Measurements from ENCODE around the gene PTPRE. TPM values are rescaled to one million over a fixed set of nuclear protein-coding genes. Genes with fewer than 3 reads are reported as not detected.

PTPRE gene
- total RNA-seq, 1 experiment from 2014 or later, result 0.70 TPM

DNA sequence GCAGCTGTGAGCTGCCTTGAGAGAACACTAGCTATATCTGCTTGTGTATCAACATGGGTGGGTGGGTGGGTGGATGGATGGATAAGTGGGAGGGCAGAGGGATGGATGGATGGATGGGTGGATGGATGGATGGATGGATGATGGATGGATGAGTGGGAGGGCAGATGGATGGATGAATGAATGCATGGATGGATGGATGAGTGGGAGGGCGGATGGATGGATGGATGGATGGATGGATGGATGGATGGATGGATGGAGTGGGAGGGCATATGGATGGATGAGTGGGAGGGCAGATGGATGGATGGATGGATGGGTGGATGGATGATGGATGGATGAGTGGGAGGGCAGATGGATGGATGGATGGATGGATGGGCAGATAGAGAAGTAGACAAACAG is 143.2 kb downstream of the PTPRE start:
- Histone ChIP-seq H3K79me1 (ENCODE audit: insufficient read depth, low read depth, low read length, poor library complexity, severe bottlenecking) (no peaks in the 10 kb centered on the region), H3K79me2 (ENCODE audit: insufficient read depth, low read length) (no peaks in the 10 kb centered on the region), H3K23me2 (ENCODE audit: insufficient read length, low read depth, low read length, poor library complexity, severe bottlenecking) (peaks cover 4% of the 10 kb centered on the region), H3K14ac (ENCODE audit: insufficient read depth, low read length) (no peak overlapping the region), H2BK20ac (ENCODE audit: low read depth, low read length, poor library complexity, severe bottlenecking) (no peak overlapping the region), H2BK12ac (ENCODE audit: insufficient read length, low read depth, low read length) (no peak overlapping the region), H3K9me3 (ENCODE audit: control insufficient read depth, low read depth, low read length) (no peaks in the 10 kb centered on the region), H3K56ac (ENCODE audit: insufficient read length, low read depth, low read length) (no peak overlapping the region), H3K9ac (ENCODE audit: extremely low read depth, insufficient read length, low read length) (no peak overlapping the region), H3K4me2 (ENCODE audit: insufficient read depth, insufficient read length, low read length) (no peak overlapping the region), H3K4me1 (ENCODE audit: insufficient read depth, low read length) (no peaks in the 10 kb centered on the region), H4K5ac (ENCODE audit: insufficient read length, low read depth, low read length) (no peak overlapping the region), H3K18ac (ENCODE audit: insufficient read length, low read depth, low read length) (no peak overlapping the region), H3K23ac (ENCODE audit: insufficient read length, low read depth, low read length) (no peak overlapping the region), H4K8ac (replicated peaks; ENCODE audit: insufficient read length, low read depth, low read length) (no peak overlapping the region), H3T11ph (ENCODE audit: low read length) (no peak overlapping the region), H3K27me3 (ENCODE audit: insufficient read depth, low read length) (no peaks in the 10 kb centered on the region), H2AFZ (ENCODE audit: low read length) (no peak overlapping the region), H2BK5ac (ENCODE audit: insufficient read length, low read length) (no peak overlapping the region), H3K27ac (ENCODE audit: insufficient read length, low read depth, low read length) (no peak overlapping the region), H4K20me1 (ENCODE audit: control insufficient read depth, insufficient read depth, insufficient read length) (peaks cover 4% of the 10 kb centered on the region), H2AK5ac (ENCODE audit: insufficient read length, low read length) (no peak overlapping the region), H3K4ac (ENCODE audit: low read depth, low read length) (no peak overlapping the region), H2BK15ac (ENCODE audit: low read depth, low read length) (no peak overlapping the region), H4K91ac (ENCODE audit: insufficient read length, low read depth, low read length) (no peak overlapping the region), H2BK120ac (ENCODE audit: low read depth, low read length, poor library complexity, severe bottlenecking) (no peak overlapping the region)
- Mint-ChIP-seq H3K27ac (no peak overlapping the region), H3K36me3 (ENCODE audit: insufficient read depth in 1 of 3, low read depth in 3 of 3) (no peaks in the 10 kb centered on the region), H3K9me3 (no peaks in the 10 kb centered on the region), H3K27me3 (ENCODE audit: low read depth) (peaks cover 9% of the 10 kb centered on the region), H3K4me3 (no peak overlapping the region), H3K4me1 (peaks cover 11 to 19% of the 10 kb centered on the region in 2 experiments)
- WGBS (ENCODE audit: extremely low coverage, insufficient read length, low lambda C conversion rate), result no CpG with 5 or more reads among the region's 1 CpG
- TF ChIP-seq, protein P1, sequence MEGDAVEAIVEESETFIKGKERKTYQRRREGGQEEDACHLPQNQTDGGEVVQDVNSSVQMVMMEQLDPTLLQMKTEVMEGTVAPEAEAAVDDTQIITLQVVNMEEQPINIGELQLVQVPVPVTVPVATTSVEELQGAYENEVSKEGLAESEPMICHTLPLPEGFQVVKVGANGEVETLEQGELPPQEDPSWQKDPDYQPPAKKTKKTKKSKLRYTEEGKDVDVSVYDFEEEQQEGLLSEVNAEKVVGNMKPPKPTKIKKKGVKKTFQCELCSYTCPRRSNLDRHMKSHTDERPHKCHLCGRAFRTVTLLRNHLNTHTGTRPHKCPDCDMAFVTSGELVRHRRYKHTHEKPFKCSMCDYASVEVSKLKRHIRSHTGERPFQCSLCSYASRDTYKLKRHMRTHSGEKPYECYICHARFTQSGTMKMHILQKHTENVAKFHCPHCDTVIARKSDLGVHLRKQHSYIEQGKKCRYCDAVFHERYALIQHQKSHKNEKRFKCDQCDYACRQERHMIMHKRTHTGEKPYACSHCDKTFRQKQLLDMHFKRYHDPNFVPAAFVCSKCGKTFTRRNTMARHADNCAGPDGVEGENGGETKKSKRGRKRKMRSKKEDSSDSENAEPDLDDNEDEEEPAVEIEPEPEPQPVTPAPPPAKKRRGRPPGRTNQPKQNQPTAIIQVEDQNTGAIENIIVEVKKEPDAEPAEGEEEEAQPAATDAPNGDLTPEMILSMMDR (conservative IDR thresholded peaks at IDR 0.05), result no peak
- no peak for DNase-seq

Measured in H9 (cell line).